K562 (cell line): Measurements from ENCODE around the gene UBXN11. TPM values are rescaled to one million over a fixed set of nuclear protein-coding genes. Genes with fewer than 3 reads are reported as not detected.

ENCODE experiments used
- E2F8 ChIP-seq: fragments of 450-650 bp; IDR thresholded peaks from 2 replicates; pipeline ENCODE4 v1.7.1; 2018; ENCODE audit warnings: mild to moderate bottlenecking, low read depth; ENCODE audit not compliant: partially characterized antibody
- ELF2 ChIP-seq: fragments of 250-450 bp; sonication (Bioruptor Pico); IDR thresholded peaks from 2 replicates; pipeline ENCODE4 v1.5.0; 2021; ENCODE audit warnings: mild to moderate bottlenecking
- FOXJ2 ChIP-seq: fragments of 200-800 bp; sonication (Bioruptor generic); IDR thresholded peaks from 2 replicates; pipeline ENCODE4 v1.6.1; 2016; ENCODE audit warnings: missing genetic modification characterization, missing compliant biosample characterization
- HES1 ChIP-seq: fragments of 450-650 bp; IDR thresholded peaks from 2 replicates; pipeline ENCODE4 v1.6.1; 2016; ENCODE audit warnings: low read depth, mild to moderate bottlenecking, moderate library complexity
- KHSRP ChIP-seq: fragments of 450-650 bp; IDR thresholded peaks from 2 replicates; pipeline ENCODE4 v1.6.1; 2017
- MAFG ChIP-seq: fragments of 450-650 bp; conservative IDR thresholded peaks from 2 replicates; pipeline ENCODE4 v1.6.1; 2016; ENCODE audit warnings: missing genetic modification characterization, missing compliant biosample characterization
- NFXL1 ChIP-seq: fragments of 450-650 bp; formaldehyde crosslinking; IDR thresholded peaks from 2 replicates; pipeline ENCODE4 v1.4.0; 2021; ENCODE audit warnings: mild to moderate bottlenecking
- PML ChIP-seq: IDR thresholded peaks from 2 replicates; pipeline ENCODE4 v1.6.1; 2012; ENCODE audit warnings: low read length, inconsistent platforms
- POU5F1 ChIP-seq: fragments of 150-350 bp; IDR thresholded peaks from 2 replicates; pipeline ENCODE4 v1.6.1; 2014; ENCODE audit warnings: borderline replicate concordance, low read length, low read depth, mild to moderate bottlenecking; ENCODE audit not compliant: partially characterized antibody
- SRSF7 ChIP-seq: fragments of 200-400 bp; formaldehyde crosslinking; optimal IDR thresholded peaks from 2 replicates; pipeline ENCODE3; 2017; ENCODE audit warnings: mild to moderate bottlenecking, low read depth, low read length
- ZBED1 ChIP-seq: IDR thresholded peaks from 2 replicates; pipeline ENCODE4 v1.6.1; 2014
- ZNF12 ChIP-seq: sonication (generic); formaldehyde crosslinking; IDR thresholded peaks from 2 replicates; pipeline ENCODE4 v1.4.0; 2020; ENCODE audit warnings: mild to moderate bottlenecking, missing genetic modification reagents
- ZNF121 ChIP-seq: sonication (generic); formaldehyde crosslinking; conservative IDR thresholded peaks from 2 replicates; pipeline ENCODE4 v1.8.0; 2022; ENCODE audit warnings: missing genetic modification reagents
- ZNF699 ChIP-seq: fragments of 250-450 bp; sonication (Bioruptor Pico); IDR thresholded peaks from 2 replicates; pipeline ENCODE4 v1.8.0; 2021; ENCODE audit warnings: mild to moderate bottlenecking, moderate library complexity; ENCODE audit not compliant: insufficient replicate concordance
- ZNF830 ChIP-seq: fragments of 250-450 bp; sonication (Bioruptor Pico); IDR thresholded peaks from 2 replicates; pipeline ENCODE4 v1.5.0; 2021; ENCODE audit warnings: mild to moderate bottlenecking
- polyA plus RNA-seq, 8 experiments: library from polyadenylated mRNA; depleted of rRNA in 4 of 8; stranded (reverse) in 5 of 8; unstranded in 3 of 8; fragments of >200 nt; fragmentation: Nextera tagmentation in 2 of 8; fragmentation: Illumina TruSeq in 1 of 8; extraction: Ambion mirVana in 2 of 8; extraction: Trizol in 1 of 8; gene quantifications; 2 replicates each; pipeline versions ENCODE4 v1.2.1 to v1.2.3, GENCODE V29; 2011 to 2014; ENCODE audit warnings: inconsistent platforms in 1 of 8, missing spikeins in 1 of 8
- total RNA-seq, 7 experiments: library from RNA; depleted of rRNA in 6 of 7; stranded (reverse); fragments of >200 nt in 6 of 7; fragmentation: Illumina TruSeq in 2 of 7; extraction: Trizol in 2 of 7; gene quantifications; 2 replicates each; pipeline versions ENCODE4 v1.2.1 to v1.2.3, GENCODE V29; 2011 to 2021; ENCODE audit warnings: low replicate concordance in 1 of 7
- TF ChIP-seq, protein P1 (sequence below), 2 experiments: fragments of 450-650 bp; formaldehyde crosslinking in 1 of 2; IDR thresholded peaks; 2 replicates each; pipeline versions ENCODE4 v1.4.0 to v1.6.1; 2014 to 2020; ENCODE audit warnings: mild to moderate bottlenecking in 2 of 2, borderline replicate concordance in 1 of 2, low read depth in 1 of 2

Gene UBXN11
- total and polyA plus RNA-seq, 9 of the 15 experiments (the other 6 are each of a cell fraction or from before 2014, with no cell fraction given) = 0.48 to 34.3 (median 11.3) TPM

GRCh38 chr1:26336477-26337205 is 30.2 kb upstream of the UBXN11 start (continued):
- TF ChIP-seq E2F8 (peak; percentile 82), SRSF7 (no peak), ZNF12 (CRISPR knock-in tag) (peak; percentile 87), ZNF830 (CRISPR knock-in tag) (no peak), MAFG (tag) (no peak; the same call in 1 of the 2 replicates), KHSRP (no peak), FOXJ2 (tag) (no peak), NFXL1 (peak; percentile 96), ELF2 (no peak), HES1 (no peak; the same call in 1 of the 2 replicates), POU5F1 (no peak), ZNF699 (CRISPR knock-in tag) (no peak), ZNF121 (no peak), PML (no peak), ZBED1 (no peak; the same call in 1 of the 2 replicates)
- TF ChIP-seq, protein P1, sequence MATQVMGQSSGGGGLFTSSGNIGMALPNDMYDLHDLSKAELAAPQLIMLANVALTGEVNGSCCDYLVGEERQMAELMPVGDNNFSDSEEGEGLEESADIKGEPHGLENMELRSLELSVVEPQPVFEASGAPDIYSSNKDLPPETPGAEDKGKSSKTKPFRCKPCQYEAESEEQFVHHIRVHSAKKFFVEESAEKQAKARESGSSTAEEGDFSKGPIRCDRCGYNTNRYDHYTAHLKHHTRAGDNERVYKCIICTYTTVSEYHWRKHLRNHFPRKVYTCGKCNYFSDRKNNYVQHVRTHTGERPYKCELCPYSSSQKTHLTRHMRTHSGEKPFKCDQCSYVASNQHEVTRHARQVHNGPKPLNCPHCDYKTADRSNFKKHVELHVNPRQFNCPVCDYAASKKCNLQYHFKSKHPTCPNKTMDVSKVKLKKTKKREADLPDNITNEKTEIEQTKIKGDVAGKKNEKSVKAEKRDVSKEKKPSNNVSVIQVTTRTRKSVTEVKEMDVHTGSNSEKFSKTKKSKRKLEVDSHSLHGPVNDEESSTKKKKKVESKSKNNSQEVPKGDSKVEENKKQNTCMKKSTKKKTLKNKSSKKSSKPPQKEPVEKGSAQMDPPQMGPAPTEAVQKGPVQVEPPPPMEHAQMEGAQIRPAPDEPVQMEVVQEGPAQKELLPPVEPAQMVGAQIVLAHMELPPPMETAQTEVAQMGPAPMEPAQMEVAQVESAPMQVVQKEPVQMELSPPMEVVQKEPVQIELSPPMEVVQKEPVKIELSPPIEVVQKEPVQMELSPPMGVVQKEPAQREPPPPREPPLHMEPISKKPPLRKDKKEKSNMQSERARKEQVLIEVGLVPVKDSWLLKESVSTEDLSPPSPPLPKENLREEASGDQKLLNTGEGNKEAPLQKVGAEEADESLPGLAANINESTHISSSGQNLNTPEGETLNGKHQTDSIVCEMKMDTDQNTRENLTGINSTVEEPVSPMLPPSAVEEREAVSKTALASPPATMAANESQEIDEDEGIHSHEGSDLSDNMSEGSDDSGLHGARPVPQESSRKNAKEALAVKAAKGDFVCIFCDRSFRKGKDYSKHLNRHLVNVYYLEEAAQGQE (IDR thresholded peaks at IDR 0.05; ENCODE audit: borderline replicate concordance) = 0 out of 2 replicates have a peak, but pooled peaks have one; percentile 11
- TF ChIP-seq, protein P1 (CRISPR knock-in tag; IDR thresholded peaks at IDR 0.05; ENCODE audit: low read depth) = peak; percentile 89
